Peyer's patch (tissue), 4 donors: ENCODE data around the gene GALE. TPM values are rescaled to one million over a fixed set of nuclear protein-coding genes. Genes with fewer than 3 reads are reported as not detected.
"Not testable (repeated sequence)": the region's sequence is repeated elsewhere in the genome, so short reads cannot be mapped to it uniquely, and the experiment has no call there.

Experiments used
- DNase-seq, 3 donors: peaks; one replicate each; pipeline ENCODE4 v3.0.0-alpha.2; 2017 to 2019
- H3K27ac ChIP-seq, 4 donors: fragments of 200-600 bp; sonication (generic); one replicate each; pipeline ENCODE4 v1.5.1; 2016 to 2019
- H3K27me3 ChIP-seq, 2 donors: fragments of 200-600 bp; sonication (generic); one replicate each; pipeline ENCODE4 v1.5.1; 2019
- H3K36me3 ChIP-seq, 3 donors: fragments of 200-600 bp; sonication (generic); one replicate each; pipeline ENCODE4 v1.5.1; 2016 to 2019
- H3K4me1 ChIP-seq, 4 donors: fragments of 200-600 bp; sonication (generic); one replicate each; pipeline ENCODE4 v1.5.1; 2016 to 2019
- H3K4me3 ChIP-seq, 4 donors: fragments of 200-600 bp; sonication (generic); 1 replicate in 3 of 4; 2 replicates in 1 of 4; pipeline ENCODE4 v1.5.1; 2016 to 2019; ENCODE audit warnings: mild to moderate bottlenecking in 1 of 4
- H3K9me3 ChIP-seq, 4 donors: fragments of 200-600 bp; sonication (generic); one replicate each; pipeline ENCODE4 v1.5.1; 2016 to 2019; ENCODE audit warnings: mild to moderate bottlenecking in 1 of 4
- CTCF ChIP-seq, 6 experiments: fragments of 450-650 bp in 4 of 6; fragments of 200-600 bp in 2 of 6; sonication (generic) in 1 of 6; IDR thresholded peaks; one replicate each; pipeline ENCODE4 v1.5.1; 2017 to 2019; ENCODE audit warnings: antibody characterized with exemption in 6 of 6, mild to moderate bottlenecking in 3 of 6, moderate library complexity in 1 of 6
- POLR2A ChIP-seq, 2 donors: fragments of 450-650 bp; IDR thresholded peaks; one replicate each; pipeline ENCODE4 v1.5.1; 2017; ENCODE audit warnings: antibody characterized with exemption in 2 of 2, mild to moderate bottlenecking in 2 of 2, moderate library complexity in 2 of 2
- total RNA-seq, 4 donors: library from RNA; depleted of rRNA; stranded (reverse); fragments of >200 nt; gene quantifications; one replicate each; pipeline ENCODE4 v1.1.0, GENCODE V29; 2016

GALE gene
- total RNA-seq, 4 donors from 2014 or later: 58.6 to 137 (median 107) TPM

GRCh38 chr1:23837908-23838307, 37.4 kb upstream of the GALE start:
- peaks cover 4 to 9% (median 5%) of the 10 kb centered on the region in 4 donors for H3K4me1 ChIP-seq
- no peaks in the 10 kb centered on the region for H3K36me3 ChIP-seq
- no peaks in the 10 kb centered on the region for H3K27me3 ChIP-seq
- H3K9me3 ChIP-seq: no peaks in the 10 kb centered on the region
- peak in 2 of 3 donors; percentile 48 for DNase-seq
- no peak for TF ChIP-seq POLR2A (IDR thresholded peaks at IDR 0.05)
- no peak for TF ChIP-seq CTCF (IDR thresholded peaks at IDR 0.05)
- H3K4me3 ChIP-seq: peak overlapping the region in 3 of 4 donors; percentile 33 to 42 (median 40)
- H3K27ac ChIP-seq: peak overlapping the region in 1 of 4 donors; percentile 38

DNA sequence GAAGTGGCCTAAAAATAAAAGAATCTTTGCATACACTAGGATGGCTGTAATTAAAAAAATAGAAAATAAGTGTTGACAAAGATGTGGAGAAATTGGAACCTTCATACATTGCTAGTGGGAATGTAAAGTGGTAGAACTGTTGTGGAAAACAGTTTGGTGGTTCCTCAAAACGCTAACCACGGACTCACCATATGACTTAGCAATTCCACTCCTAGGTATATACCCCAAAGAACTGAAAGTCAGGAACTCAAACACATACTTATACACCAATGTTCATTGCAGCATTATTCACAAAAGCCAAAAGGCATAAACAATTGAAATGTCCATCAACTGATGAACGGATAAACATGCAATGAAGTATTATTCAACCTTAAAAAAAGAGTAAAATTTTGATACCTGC, 35.5 kb upstream of the GALE start:
- H3K4me3 ChIP-seq: no peak overlapping the region
- no peak overlapping the region for H3K27ac ChIP-seq
- H3K4me1 ChIP-seq: peaks cover 4 to 9% (median 5%) of the 10 kb centered on the region in 4 donors
- TF ChIP-seq POLR2A (IDR thresholded peaks at IDR 0.05) (no peak), CTCF (IDR thresholded peaks at IDR 0.05) (no peak)
- H3K36me3 ChIP-seq: no peaks in the 10 kb centered on the region
- H3K9me3 ChIP-seq: no peaks in the 10 kb centered on the region
- no peak for DNase-seq
- no peaks in the 10 kb centered on the region for H3K27me3 ChIP-seq

- not testable (repeated sequence) for H3K27ac ChIP-seq, DNase-seq, H3K4me3 ChIP-seq
These were observed 33.6 kb upstream of the GALE start for GRCh38 chr1:23834156-23834555.

GRCh38 chr1:23827717-23828116, 27.2 kb upstream of the GALE start:
- no peaks in the 10 kb centered on the region for H3K36me3 ChIP-seq
- TF ChIP-seq POLR2A (IDR thresholded peaks at IDR 0.05) (no peak), CTCF (IDR thresholded peaks at IDR 0.05) (no peak)
- H3K27me3 ChIP-seq: no peaks in the 10 kb centered on the region
- H3K4me1 ChIP-seq: peaks cover 0 to 11% (median 3%) of the 10 kb centered on the region in 4 donors
- H3K9me3 ChIP-seq: no peaks in the 10 kb centered on the region
- no peak overlapping the region for H3K27ac ChIP-seq
- no peak overlapping the region for H3K4me3 ChIP-seq
- no peak for DNase-seq

More at GRCh38 chr1:23834156-23834555, 33.6 kb upstream of the GALE start:
- H3K9me3 ChIP-seq, H3K36me3 ChIP-seq, H3K27me3 ChIP-seq, H3K4me1 ChIP-seq: not testable (repeated sequence)

DNA sequence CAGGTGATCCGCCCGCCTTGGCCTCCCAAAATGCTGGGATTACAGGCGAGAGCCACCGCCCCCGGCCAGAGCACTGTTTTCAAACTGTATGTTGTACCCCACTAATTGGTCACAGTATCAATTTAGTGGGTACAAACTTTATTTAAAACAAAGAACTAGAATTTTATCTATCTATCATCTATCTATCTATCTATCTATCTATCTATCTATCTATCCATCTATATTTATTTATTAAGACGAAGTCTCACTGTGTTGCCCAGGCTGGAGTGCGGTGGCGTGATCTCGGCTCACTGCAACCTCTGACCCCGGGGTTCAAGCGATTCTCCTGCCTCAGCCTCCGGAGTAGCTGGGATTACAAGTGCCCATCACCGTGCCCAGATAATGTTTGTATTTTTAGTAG, 26.0 kb upstream of the GALE start:
- not testable (repeated sequence) for H3K9me3 ChIP-seq, H3K4me3 ChIP-seq, H3K36me3 ChIP-seq, H3K27me3 ChIP-seq, H3K27ac ChIP-seq, DNase-seq
- peaks cover 0 to 11% (median 3%) of the 10 kb centered on the region in 4 donors for H3K4me1 ChIP-seq

- Histone ChIP-seq H3K4me1 (peaks cover 0 to 11% (median 3%) of the 10 kb centered on the region in 4 donors), H3K4me3 (peak overlapping the region; percentile 80 to 99 (median 98)), H3K36me3 (no peaks in the 10 kb centered on the region), H3K9me3 (no peaks in the 10 kb centered on the region), H3K27ac (peak overlapping the region; percentile 92 to 95 (median 93)), H3K27me3 (no peaks in the 10 kb centered on the region)
- TF ChIP-seq CTCF (IDR thresholded peaks at IDR 0.05) (no peak), POLR2A (IDR thresholded peaks at IDR 0.05) (no peak)
- no peak for DNase-seq
These were observed 25.4 kb upstream of the GALE start for GRCh38 chr1:23825762-23826522.
